ENCODE data around the gene ZNF423.

GRCh38 chr16:49531425-49531824 is 324.5 kb downstream of the ZNF423 start:
- TF ChIP-seq CTCF (IDR thresholded peaks at IDR 0.05) = no peak
- TF ChIP-seq POLR2A (IDR thresholded peaks at IDR 0.05) = no peak

Measured in Peyer's patch (tissue), 4 donors.